Activated naive CD8-positive, alpha-beta T cell treated with anti-CD3 and anti-CD28 coated beads, Interleukin-2, amount 50 U/mL, for 24 hours (primary cell): ENCODE measurements around the gene FBXO17.

Experiments
- ATAC-seq: fragments of 150-1000 bp; cut with Tn5 transposase; one replicate; pipeline ENCODE4 v1.10.0; 2021
- DNase-seq: peaks from one replicate; pipeline ENCODE4 v3.0.0; 2021
- H3K27ac Mint-ChIP-seq: one replicate; pipeline ENCODE4 v1.8.0; 2021; ENCODE audit warnings: mild to moderate bottlenecking, mixed read lengths
- H3K27me3 Mint-ChIP-seq: one replicate; pipeline ENCODE4 v1.8.0; 2021; ENCODE audit warnings: mixed read lengths
- H3K36me3 Mint-ChIP-seq: one replicate; pipeline ENCODE4 v1.8.0; 2021; ENCODE audit warnings: low read depth, mixed read lengths
- H3K4me1 Mint-ChIP-seq: one replicate; pipeline ENCODE4 v1.8.0; 2021; ENCODE audit warnings: mixed read lengths
- H3K4me3 Mint-ChIP-seq: one replicate; pipeline ENCODE4 v1.8.0; 2021; ENCODE audit warnings: mild to moderate bottlenecking, moderate library complexity, mixed read lengths
- H3K9me3 Mint-ChIP-seq: one replicate; pipeline ENCODE4 v1.8.0; 2021; ENCODE audit warnings: mixed read lengths

The FBXO17 gene

GRCh38 chr19:38905620-38906019 lies 69.9 kb downstream of the FBXO17 start:
- no peak overlapping the region for H3K4me3 Mint-ChIP-seq
- no peak overlapping the region for H3K27ac Mint-ChIP-seq
- H3K36me3 Mint-ChIP-seq: peaks cover 34% of the 10 kb centered on the region
- ATAC-seq (no peak), DNase-seq (no peak)
- H3K27me3 Mint-ChIP-seq: no peaks in the 10 kb centered on the region
- peaks cover 29% of the 10 kb centered on the region for H3K4me1 Mint-ChIP-seq
- peaks cover 4% of the 10 kb centered on the region for H3K9me3 Mint-ChIP-seq

- DNase-seq (no peak), ATAC-seq (no peak)
- Mint-ChIP-seq H3K4me1 (peaks cover 33% of the 10 kb centered on the region), H3K9me3 (peaks cover 4% of the 10 kb centered on the region), H3K4me3 (peak overlapping the region; percentile 4), H3K27ac (no peak overlapping the region), H3K27me3 (no peaks in the 10 kb centered on the region), H3K36me3 (peaks cover 38% of the 10 kb centered on the region)
These were observed 70.7 kb downstream of the FBXO17 start for GRCh38 chr19:38904581-38905539.

GRCh38 chr19:38901683-38902082 lies 73.9 kb downstream of the FBXO17 start:
- ATAC-seq (no peak), DNase-seq (no peak)
- peaks cover 4% of the 10 kb centered on the region for H3K9me3 Mint-ChIP-seq
- peak overlapping the region; percentile 22 for H3K27ac Mint-ChIP-seq
- no peaks in the 10 kb centered on the region for H3K27me3 Mint-ChIP-seq
- peaks cover 49% of the 10 kb centered on the region for H3K4me1 Mint-ChIP-seq
- H3K36me3 Mint-ChIP-seq: peaks cover 30% of the 10 kb centered on the region
- H3K4me3 Mint-ChIP-seq: peak overlapping the region; percentile 98

GRCh38 chr19:38900743-38901190 lies 74.8 kb downstream of the FBXO17 start:
- Mint-ChIP-seq H3K27ac (peak overlapping the region; percentile 93), H3K4me1 (peaks cover 49% of the 10 kb centered on the region), H3K9me3 (peaks cover 4% of the 10 kb centered on the region), H3K36me3 (peaks cover 26% of the 10 kb centered on the region), H3K4me3 (peak overlapping the region; percentile 98), H3K27me3 (no peaks in the 10 kb centered on the region)
- DNase-seq: no peak
- ATAC-seq: no peak

- H3K9me3 Mint-ChIP-seq: peaks cover 4% of the 10 kb centered on the region
- H3K27ac Mint-ChIP-seq: peak overlapping the region; percentile 93
- ATAC-seq: no peak
- no peaks in the 10 kb centered on the region for H3K27me3 Mint-ChIP-seq
- peak overlapping the region; percentile 98 for H3K4me3 Mint-ChIP-seq
- peaks cover 49% of the 10 kb centered on the region for H3K4me1 Mint-ChIP-seq
- H3K36me3 Mint-ChIP-seq: peaks cover 23% of the 10 kb centered on the region
- no peak for DNase-seq
These were observed 75.3 kb downstream of the FBXO17 start for GRCh38 chr19:38900202-38900629.

GRCh38 chr19:38899447-38900201 lies 75.9 kb downstream of the FBXO17 start, which contains the start of the genes NFKBIB and SIRT2:
Gene NFKBIB, plus strand, starts transcription at chr19:38899969. Its CDS starts 64 bp downstream, at chr19:38900033.
Gene SIRT2, minus strand, starts transcription at chr19:38899618. Its CDS starts 97 bp downstream, at chr19:38899521.
- Mint-ChIP-seq H3K4me1 (peaks cover 49% of the 10 kb centered on the region), H3K9me3 (peaks cover 4% of the 10 kb centered on the region), H3K27ac (peak within 1 kb of the TSS; percentile 93), H3K4me3 (peak within 1 kb of the TSS; percentile 98), H3K27me3 (no peaks in the 10 kb centered on the region), H3K36me3 (peaks cover 21% of the 10 kb centered on the region)
- ATAC-seq (peak; percentile 96), DNase-seq (peak; percentile 98)

GRCh38 chr19:38898788-38899446 lies 76.6 kb downstream of the FBXO17 start:
- Mint-ChIP-seq H3K4me1 (peaks cover 42% of the 10 kb centered on the region), H3K27me3 (no peaks in the 10 kb centered on the region), H3K9me3 (peaks cover 4% of the 10 kb centered on the region), H3K4me3 (peak overlapping the region; percentile 98), H3K27ac (peak overlapping the region; percentile 93), H3K36me3 (peaks cover 15% of the 10 kb centered on the region)
- no peak for ATAC-seq
- DNase-seq: no peak

GRCh38 chr19:38894968-38895367 lies 80.6 kb downstream of the FBXO17 start:
- H3K4me3 Mint-ChIP-seq: no peak overlapping the region
- H3K9me3 Mint-ChIP-seq: no peaks in the 10 kb centered on the region
- no peak overlapping the region for H3K27ac Mint-ChIP-seq
- DNase-seq (no peak), ATAC-seq (no peak)
- H3K4me1 Mint-ChIP-seq: peaks cover 19% of the 10 kb centered on the region
- no peaks in the 10 kb centered on the region for H3K27me3 Mint-ChIP-seq
- peaks cover 3% of the 10 kb centered on the region for H3K36me3 Mint-ChIP-seq

GRCh38 chr19:38893341-38893771 lies 82.2 kb downstream of the FBXO17 start:
- peaks cover 9% of the 10 kb centered on the region for H3K4me1 Mint-ChIP-seq
- H3K4me3 Mint-ChIP-seq: no peak overlapping the region
- no peaks in the 10 kb centered on the region for H3K27me3 Mint-ChIP-seq
- peaks cover 5% of the 10 kb centered on the region for H3K36me3 Mint-ChIP-seq
- H3K27ac Mint-ChIP-seq: no peak overlapping the region
- DNase-seq: no peak
- no peak for ATAC-seq
- no peaks in the 10 kb centered on the region for H3K9me3 Mint-ChIP-seq

GRCh38 chr19:38892841-38893240 lies 82.7 kb downstream of the FBXO17 start:
- H3K4me3 Mint-ChIP-seq: no peak overlapping the region
- no peak for ATAC-seq
- DNase-seq: no peak
- no peaks in the 10 kb centered on the region for H3K27me3 Mint-ChIP-seq
- no peak overlapping the region for H3K27ac Mint-ChIP-seq
- H3K4me1 Mint-ChIP-seq: peaks cover 6% of the 10 kb centered on the region
- H3K9me3 Mint-ChIP-seq: no peaks in the 10 kb centered on the region
- peaks cover 5% of the 10 kb centered on the region for H3K36me3 Mint-ChIP-seq

- Mint-ChIP-seq H3K36me3 (peaks cover 5% of the 10 kb centered on the region), H3K4me1 (no peaks in the 10 kb centered on the region), H3K27ac (no peak overlapping the region), H3K9me3 (no peaks in the 10 kb centered on the region), H3K27me3 (no peaks in the 10 kb centered on the region), H3K4me3 (no peak overlapping the region)
- DNase-seq: no peak
- no peak for ATAC-seq
These were observed 83.8 kb downstream of the FBXO17 start for GRCh38 chr19:38891771-38892170.
